Measurements from ENCODE around the gene HEPACAM2. TPM values are rescaled to one million over a fixed set of nuclear protein-coding genes. Genes with fewer than 3 reads are reported as not detected.

The HEPACAM2 gene
- total RNA-seq, 1 donor from 2014 or later, result not detected

DNA sequence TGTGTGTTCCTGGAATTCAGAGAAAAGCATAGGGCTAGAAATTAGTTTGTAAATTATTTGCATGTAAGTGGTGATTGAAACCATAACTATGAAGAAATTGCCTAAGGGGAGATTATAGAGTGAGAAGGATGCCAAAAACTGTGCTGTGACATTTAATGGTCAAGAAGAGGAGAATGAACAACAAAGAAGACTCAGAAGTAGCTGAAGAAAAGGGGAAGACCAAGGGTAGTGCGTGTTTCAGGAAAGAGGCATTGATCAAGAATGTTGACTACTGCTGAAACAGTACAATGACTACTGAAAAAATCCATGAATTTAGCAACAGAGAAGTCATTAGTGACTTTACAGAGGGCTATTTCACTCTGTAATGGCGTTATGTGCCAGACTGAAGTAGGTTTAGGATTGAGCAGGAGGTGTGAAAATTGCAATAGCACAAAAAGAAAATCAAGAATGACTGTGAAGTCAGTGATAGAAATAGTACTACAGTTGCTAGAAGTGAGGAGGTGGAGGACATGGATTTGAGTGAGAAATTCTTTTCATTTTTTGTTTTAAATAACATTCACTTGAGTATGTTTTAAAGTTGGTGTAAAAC lies 49.2 kb downstream of the HEPACAM2 start:
- Mint-ChIP-seq H3K27ac (ENCODE audit: unreplicated experiment) (no peak overlapping the region), H3K9me3 (ENCODE audit: unreplicated experiment) (no peaks in the 10 kb centered on the region), H3K36me3 (ENCODE audit: unreplicated experiment) (no peaks in the 10 kb centered on the region), H3K4me1 (ENCODE audit: low read depth, unreplicated experiment) (no peaks in the 10 kb centered on the region), H3K4me3 (ENCODE audit: unreplicated experiment) (no peak overlapping the region), H3K27me3 (ENCODE audit: unreplicated experiment) (no peaks in the 10 kb centered on the region)
- no peak for DNase-seq
- TF ChIP-seq, protein P1, sequence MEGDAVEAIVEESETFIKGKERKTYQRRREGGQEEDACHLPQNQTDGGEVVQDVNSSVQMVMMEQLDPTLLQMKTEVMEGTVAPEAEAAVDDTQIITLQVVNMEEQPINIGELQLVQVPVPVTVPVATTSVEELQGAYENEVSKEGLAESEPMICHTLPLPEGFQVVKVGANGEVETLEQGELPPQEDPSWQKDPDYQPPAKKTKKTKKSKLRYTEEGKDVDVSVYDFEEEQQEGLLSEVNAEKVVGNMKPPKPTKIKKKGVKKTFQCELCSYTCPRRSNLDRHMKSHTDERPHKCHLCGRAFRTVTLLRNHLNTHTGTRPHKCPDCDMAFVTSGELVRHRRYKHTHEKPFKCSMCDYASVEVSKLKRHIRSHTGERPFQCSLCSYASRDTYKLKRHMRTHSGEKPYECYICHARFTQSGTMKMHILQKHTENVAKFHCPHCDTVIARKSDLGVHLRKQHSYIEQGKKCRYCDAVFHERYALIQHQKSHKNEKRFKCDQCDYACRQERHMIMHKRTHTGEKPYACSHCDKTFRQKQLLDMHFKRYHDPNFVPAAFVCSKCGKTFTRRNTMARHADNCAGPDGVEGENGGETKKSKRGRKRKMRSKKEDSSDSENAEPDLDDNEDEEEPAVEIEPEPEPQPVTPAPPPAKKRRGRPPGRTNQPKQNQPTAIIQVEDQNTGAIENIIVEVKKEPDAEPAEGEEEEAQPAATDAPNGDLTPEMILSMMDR (IDR thresholded peaks at IDR 0.05; ENCODE audit: partially characterized antibody, unreplicated experiment), result no peak

DNA sequence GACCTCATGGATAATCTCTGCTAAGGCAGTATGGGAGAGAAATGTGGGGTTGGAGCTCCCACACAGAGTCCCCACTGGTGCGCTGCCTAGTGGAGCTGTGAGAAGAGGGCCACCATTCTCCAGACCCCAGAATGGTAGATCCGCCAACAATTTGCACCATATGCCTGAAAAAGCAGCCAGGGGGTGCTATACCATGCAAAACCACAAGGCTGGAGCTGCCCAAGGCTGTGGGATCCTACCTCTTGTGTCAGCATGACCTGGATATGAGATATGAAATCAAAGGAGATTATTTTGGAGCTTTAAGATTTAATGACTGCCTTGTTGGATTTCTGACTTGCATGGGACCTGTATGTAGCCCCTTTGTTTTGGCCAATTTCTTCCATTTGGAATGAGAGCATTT lies 51.0 kb downstream of the HEPACAM2 start:
- Mint-ChIP-seq H3K9me3 (ENCODE audit: unreplicated experiment) (no peaks in the 10 kb centered on the region), H3K4me3 (ENCODE audit: unreplicated experiment) (no peak overlapping the region), H3K36me3 (ENCODE audit: unreplicated experiment) (peaks cover 6% of the 10 kb centered on the region), H3K27ac (ENCODE audit: unreplicated experiment) (no peak overlapping the region), H3K27me3 (ENCODE audit: unreplicated experiment) (no peaks in the 10 kb centered on the region), H3K4me1 (ENCODE audit: low read depth, unreplicated experiment) (no peaks in the 10 kb centered on the region)
- no peak for DNase-seq
- TF ChIP-seq, protein P1 (IDR thresholded peaks at IDR 0.05; ENCODE audit: partially characterized antibody, unreplicated experiment), result no peak

DNA sequence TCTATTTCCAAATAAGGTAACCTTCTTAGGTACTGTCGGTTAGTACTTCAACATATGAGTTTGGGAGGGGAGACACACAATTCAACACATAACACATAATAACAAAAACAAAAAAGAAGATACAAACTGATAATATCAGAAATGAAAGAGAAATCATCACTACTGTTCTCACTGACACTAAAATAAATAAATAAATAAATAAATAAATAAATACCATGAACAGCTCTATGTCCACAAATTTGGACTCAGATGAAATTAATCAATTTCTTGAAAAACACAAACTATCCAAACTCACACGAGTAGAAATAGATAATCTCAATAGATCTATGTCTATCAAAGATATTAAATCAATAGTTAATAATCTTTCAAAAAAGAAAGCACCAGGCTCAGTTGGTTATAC lies 53.6 kb downstream of the HEPACAM2 start:
- no peak overlapping the region for H3K27ac Mint-ChIP-seq (ENCODE audit: unreplicated experiment)
- TF ChIP-seq, protein P1 (IDR thresholded peaks at IDR 0.05; ENCODE audit: partially characterized antibody, unreplicated experiment), result no peak

DNA sequence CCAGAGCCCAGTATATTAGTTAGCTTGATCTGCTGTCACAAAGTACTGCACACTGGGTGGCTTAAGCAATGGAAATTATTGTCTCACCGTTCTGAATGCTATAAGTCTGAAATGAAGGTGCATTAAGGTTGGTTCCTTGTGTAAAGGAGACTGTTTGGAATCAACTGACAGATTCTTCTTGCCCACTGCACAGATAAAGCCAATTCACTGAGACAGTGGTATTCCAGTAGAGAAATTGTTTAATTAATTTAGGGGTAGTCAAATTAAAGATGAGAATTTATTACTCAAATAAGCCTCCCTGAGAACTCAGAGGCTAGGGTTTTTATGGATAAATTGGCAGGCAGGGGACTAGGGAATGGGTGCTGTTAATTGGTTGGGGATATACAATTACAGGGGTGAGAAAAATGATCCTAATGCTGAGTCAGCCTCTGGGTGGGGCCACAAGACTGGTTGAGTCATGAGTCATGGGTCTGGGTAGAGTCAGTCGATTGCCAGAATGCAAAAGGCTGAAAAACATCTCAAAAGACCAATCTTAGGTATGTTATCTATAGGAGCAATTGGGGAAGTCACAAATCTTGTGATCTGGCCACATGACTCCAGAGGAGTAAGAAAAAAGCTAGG lies 54.6 kb downstream of the HEPACAM2 start:
- H3K27me3 Mint-ChIP-seq (ENCODE audit: unreplicated experiment), result peaks cover 5% of the 10 kb centered on the region
- no peak overlapping the region for H3K27ac Mint-ChIP-seq (ENCODE audit: unreplicated experiment)
- DNase-seq, result no peak
- H3K4me3 Mint-ChIP-seq (ENCODE audit: unreplicated experiment), result no peak overlapping the region
- H3K4me1 Mint-ChIP-seq (ENCODE audit: low read depth, unreplicated experiment), result no peaks in the 10 kb centered on the region
- H3K9me3 Mint-ChIP-seq (ENCODE audit: unreplicated experiment), result peaks cover 6% of the 10 kb centered on the region
- TF ChIP-seq, protein P1 (IDR thresholded peaks at IDR 0.05; ENCODE audit: partially characterized antibody, unreplicated experiment), result no peak
- peaks cover 6% of the 10 kb centered on the region for H3K36me3 Mint-ChIP-seq (ENCODE audit: unreplicated experiment)

More for the DNA sequence above, 53.6 kb downstream of the HEPACAM2 start:
- no peaks in the 10 kb centered on the region for H3K4me1 Mint-ChIP-seq (ENCODE audit: low read depth, unreplicated experiment)
- no peak overlapping the region for H3K4me3 Mint-ChIP-seq (ENCODE audit: unreplicated experiment)
- H3K36me3 Mint-ChIP-seq (ENCODE audit: unreplicated experiment), result peaks cover 6% of the 10 kb centered on the region
- H3K27me3 Mint-ChIP-seq (ENCODE audit: unreplicated experiment), result peaks cover 1% of the 10 kb centered on the region
- no peak for DNase-seq
- H3K9me3 Mint-ChIP-seq (ENCODE audit: unreplicated experiment), result peaks cover 3% of the 10 kb centered on the region

DNA sequence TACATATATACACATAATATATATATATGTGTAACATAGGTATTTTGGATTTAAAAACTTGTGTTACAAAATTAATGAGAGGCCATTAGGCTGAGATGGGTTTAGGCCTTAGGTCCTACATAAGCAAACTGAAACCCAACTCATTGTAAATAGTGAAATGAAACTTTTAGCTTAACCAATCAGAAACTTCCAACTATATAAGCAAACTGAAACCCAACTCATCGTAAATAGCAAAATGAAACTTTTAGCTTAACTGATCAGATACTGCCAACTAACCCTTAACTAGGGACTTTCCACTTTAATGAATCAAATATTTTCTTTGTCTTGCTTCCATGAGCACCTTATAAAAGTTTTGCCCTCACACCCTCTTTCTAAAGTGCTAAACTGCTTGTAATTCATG lies 60.8 kb downstream of the HEPACAM2 start:
- H3K4me3 Mint-ChIP-seq (ENCODE audit: unreplicated experiment), result no peak overlapping the region
- H3K36me3 Mint-ChIP-seq (ENCODE audit: unreplicated experiment), result no peaks in the 10 kb centered on the region
- H3K9me3 Mint-ChIP-seq (ENCODE audit: unreplicated experiment), result peaks cover 6% of the 10 kb centered on the region
- TF ChIP-seq, protein P1 (IDR thresholded peaks at IDR 0.05; ENCODE audit: partially characterized antibody, unreplicated experiment), result no peak
- H3K4me1 Mint-ChIP-seq (ENCODE audit: low read depth, unreplicated experiment), result no peaks in the 10 kb centered on the region
- DNase-seq, result no peak
- H3K27ac Mint-ChIP-seq (ENCODE audit: unreplicated experiment), result no peak overlapping the region
- H3K27me3 Mint-ChIP-seq (ENCODE audit: unreplicated experiment), result peaks cover 5% of the 10 kb centered on the region

Measured in glutamatergic neuron (in vitro differentiated cells).